LNCaP clone FGC (cell line): ENCODE measurements around the gene KCNK10.

Experiments used
- DNase-seq: peaks from one replicate; pipeline ENCODE4 v3.0.0-alpha.2; 2011; ENCODE audit warnings: low read depth
- H3K4me3 ChIP-seq: 2 replicates; pipeline ENCODE4 v1.5.1; 2011; ENCODE audit warnings: mild to moderate bottlenecking, low read depth, low read length, control low read depth
- TF ChIP-seq, protein P1 (sequence below): IDR thresholded peaks from 2 replicates; pipeline ENCODE4 v1.5.1; 2012; ENCODE audit warnings: mild to moderate bottlenecking; ENCODE audit not compliant: control insufficient read depth, insufficient read depth; ENCODE audit errors: extremely low read depth

Gene KCNK10

DNA sequence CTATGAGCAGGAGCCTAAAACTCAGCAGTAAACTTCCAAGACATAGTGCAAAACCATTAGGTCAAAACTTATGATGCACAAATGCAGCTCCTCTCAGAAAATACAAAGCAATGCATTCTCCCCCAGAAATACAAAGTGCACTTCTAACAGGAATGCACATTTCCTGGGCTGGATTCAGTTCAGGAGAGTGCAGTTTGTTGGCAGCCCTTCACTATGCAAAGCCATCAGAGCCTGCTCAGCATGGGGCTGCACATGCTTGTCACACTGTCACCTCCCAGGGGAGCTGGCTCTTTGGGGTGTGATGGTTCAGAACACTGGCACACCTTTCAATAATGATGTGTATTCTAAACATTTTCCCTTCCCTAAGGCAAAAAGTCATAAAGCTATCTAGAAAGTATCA is 110.4 kb downstream of the KCNK10 start:
- no peak overlapping the region for H3K4me3 ChIP-seq
- DNase-seq = no peak
- TF ChIP-seq, protein P1, sequence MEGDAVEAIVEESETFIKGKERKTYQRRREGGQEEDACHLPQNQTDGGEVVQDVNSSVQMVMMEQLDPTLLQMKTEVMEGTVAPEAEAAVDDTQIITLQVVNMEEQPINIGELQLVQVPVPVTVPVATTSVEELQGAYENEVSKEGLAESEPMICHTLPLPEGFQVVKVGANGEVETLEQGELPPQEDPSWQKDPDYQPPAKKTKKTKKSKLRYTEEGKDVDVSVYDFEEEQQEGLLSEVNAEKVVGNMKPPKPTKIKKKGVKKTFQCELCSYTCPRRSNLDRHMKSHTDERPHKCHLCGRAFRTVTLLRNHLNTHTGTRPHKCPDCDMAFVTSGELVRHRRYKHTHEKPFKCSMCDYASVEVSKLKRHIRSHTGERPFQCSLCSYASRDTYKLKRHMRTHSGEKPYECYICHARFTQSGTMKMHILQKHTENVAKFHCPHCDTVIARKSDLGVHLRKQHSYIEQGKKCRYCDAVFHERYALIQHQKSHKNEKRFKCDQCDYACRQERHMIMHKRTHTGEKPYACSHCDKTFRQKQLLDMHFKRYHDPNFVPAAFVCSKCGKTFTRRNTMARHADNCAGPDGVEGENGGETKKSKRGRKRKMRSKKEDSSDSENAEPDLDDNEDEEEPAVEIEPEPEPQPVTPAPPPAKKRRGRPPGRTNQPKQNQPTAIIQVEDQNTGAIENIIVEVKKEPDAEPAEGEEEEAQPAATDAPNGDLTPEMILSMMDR = no peak

DNA sequence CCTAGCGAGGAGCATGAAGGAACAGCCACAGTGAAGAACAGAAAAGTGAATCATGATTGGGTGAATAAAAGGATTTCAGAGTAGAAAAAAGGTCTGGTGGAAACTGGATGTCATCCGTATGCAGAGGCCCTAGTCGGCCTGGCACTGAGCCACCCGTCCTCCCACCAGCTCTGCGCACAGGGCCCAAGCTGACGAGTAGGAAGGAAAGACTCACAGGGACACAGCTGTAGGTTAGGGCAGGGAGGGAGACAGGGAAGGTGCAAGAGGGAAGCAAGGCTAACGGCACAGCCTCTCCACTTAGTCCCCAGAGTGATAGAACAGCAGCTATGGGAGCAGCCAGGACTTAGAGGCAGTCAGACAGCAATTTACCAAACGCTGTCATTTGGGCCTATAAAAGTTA is 112.6 kb downstream of the KCNK10 start:
- no peak for DNase-seq
- TF ChIP-seq, protein P1 = no peak
- no peak overlapping the region for H3K4me3 ChIP-seq

DNA sequence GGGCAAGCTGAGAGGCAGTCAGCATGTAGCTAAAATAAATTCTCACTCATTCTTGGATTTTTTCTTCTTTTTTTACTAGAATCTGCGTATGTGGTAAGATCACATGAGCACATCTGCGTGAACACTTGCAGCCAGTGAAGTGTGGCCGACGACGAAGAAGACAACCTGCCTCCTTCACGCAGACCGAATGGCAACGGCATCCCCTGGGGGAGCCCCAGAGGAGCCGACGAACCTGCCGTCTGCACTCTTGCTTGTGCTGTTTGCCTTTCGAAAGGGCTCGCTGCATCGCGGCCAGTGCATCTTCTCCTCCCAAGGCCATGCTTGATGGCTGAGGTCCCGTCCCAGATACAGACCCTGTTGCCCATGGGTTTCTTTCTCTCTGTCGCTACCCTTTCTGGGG is 113.8 kb downstream of the KCNK10 start:
- no peak for DNase-seq
- TF ChIP-seq, protein P1 = no peak
- H3K4me3 ChIP-seq = no peak overlapping the region

DNA sequence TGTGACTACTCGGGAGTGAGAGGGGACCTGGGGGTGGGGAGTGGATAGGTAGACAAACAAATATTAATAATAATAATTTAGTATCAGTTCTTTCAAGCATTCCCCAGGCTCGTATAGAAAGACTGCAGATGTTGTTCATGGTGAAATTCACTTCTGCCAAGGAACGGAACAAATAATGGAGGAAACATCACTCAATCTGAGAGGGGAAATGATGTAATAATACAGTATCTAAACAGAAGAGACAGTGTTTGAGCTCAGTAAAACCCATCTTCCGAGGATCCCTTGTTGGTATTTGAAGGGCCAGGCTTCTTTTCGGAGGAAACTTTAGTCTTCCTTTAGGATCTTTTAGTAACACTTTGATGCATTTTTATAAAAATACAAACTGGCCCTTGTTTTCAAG is 114.2 kb downstream of the KCNK10 start:
- no peak for DNase-seq
- TF ChIP-seq, protein P1 = no peak
- no peak overlapping the region for H3K4me3 ChIP-seq

DNA sequence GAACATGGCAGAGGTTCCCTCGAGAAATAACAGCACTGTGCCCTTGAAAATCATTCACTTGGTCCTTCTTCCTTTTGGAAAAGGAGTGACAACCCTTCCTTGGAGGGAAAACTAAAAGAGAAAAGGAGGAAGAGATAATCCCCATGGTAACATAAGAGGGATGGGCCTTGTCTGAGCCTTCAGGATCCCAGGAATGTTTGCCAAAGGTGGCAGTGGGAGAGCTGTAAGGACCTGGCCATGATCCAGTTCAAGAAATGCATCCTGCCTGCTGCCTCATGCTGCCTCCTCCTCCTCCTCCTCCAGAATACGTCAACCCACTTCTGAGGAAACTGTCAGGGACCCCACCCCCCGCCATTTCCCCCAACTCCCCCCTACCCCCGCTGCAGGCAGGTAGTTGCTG is 118.8 kb downstream of the KCNK10 start:
- DNase-seq = peak; percentile 3

DNA sequence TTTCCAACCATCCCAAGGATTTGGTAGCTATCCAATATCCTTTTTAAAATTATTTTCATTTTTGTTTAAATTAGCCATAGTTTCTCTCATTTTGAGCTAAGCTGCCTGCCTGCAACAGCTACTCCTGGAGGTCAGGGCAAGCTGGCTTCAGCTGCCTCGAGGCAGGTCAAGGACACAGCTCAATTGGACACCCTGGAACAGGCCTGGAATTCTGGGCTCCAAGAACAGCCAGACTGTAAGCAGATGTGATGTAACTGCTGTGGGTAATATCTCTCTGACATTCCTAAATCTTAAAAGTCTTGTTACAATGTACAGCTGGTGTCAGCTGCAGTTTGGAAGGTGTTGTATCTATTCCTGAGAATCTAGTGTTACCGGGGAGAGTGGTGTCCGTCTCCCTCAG is 119.8 kb downstream of the KCNK10 start:
- no peak for DNase-seq
- TF ChIP-seq, protein P1 = no peak
- H3K4me3 ChIP-seq = no peak overlapping the region

More for the DNA sequence above, 118.8 kb downstream of the KCNK10 start:
- no peak overlapping the region for H3K4me3 ChIP-seq
- TF ChIP-seq, protein P1 = no peak

DNA sequence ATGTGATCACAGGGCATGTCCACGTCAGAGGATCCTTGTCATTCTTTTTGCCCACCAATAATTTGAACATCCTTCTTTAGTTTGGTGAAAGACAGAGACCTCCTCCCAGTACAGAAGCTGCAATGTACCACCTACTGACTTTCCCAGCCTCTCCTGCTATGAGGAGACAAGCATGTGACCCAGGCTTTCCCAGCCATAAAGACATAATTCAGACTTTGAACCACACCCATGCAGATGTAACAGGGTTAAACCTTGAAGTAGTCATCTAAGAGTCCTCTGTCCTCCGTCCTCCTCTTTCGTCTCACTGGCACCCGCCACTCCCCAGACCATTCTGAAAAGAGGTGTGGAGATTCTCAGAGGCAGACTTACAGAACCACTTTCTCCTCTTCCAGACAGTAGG is 120.8 kb downstream of the KCNK10 start:
- DNase-seq = no peak
- no peak overlapping the region for H3K4me3 ChIP-seq
- TF ChIP-seq, protein P1 = no peak
